ENCODE measurements around the gene C1QTNF4. TPM values are rescaled to one million over a fixed set of nuclear protein-coding genes. Genes with fewer than 3 reads are reported as not detected.
A peak's percentile ranks its signal among the peaks of the same experiment; 100 is the strongest.

Gene C1QTNF4
- total and polyA plus RNA-seq, 2 of the 13 experiments (the other 11 are each of a cell fraction or from before 2014, with no cell fraction given): not detected

DNA sequence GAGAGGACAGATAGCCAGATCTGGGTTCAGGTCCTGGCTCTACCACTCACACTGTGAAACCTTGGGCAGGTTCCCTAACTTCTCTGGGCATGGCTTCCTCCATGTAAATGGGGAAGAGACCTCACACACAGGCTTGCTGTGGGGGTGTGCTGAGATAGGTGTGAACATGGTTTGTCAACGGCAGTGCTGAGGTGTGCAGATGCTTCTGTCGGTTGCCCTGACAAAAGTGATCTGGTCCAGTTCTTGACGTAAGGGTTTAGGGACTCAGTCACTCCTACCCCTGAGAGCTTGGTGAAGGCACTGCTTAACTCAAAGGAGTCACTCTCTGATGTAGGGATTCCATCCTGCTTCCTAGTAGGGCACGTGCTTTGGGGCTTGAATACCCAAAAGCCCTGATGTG, 2.0 kb downstream of the C1QTNF4 start:
- no peak for ATAC-seq
- FAIRE-seq: no peak
- 36% methylated on average over 4 of the region's 4 CpGs for WGBS (ENCODE audit: low lambda C conversion rate)
- POLR2A ChIA-PET: no interaction called here
- Histone ChIP-seq H3K9ac (ENCODE audit: insufficient read depth, low read depth, low read length) (peak overlapping the region; percentile 24; the same call in 1 of the 2 replicates), H3K79me2 (ENCODE audit: insufficient read depth, low read length) (no peaks in the 10 kb centered on the region), H3K9me3 (ENCODE audit: low read length) (no peaks in the 10 kb centered on the region), H3K27ac (ENCODE audit: extremely low read length, insufficient read depth, low read length) (no peak overlapping the region), H3K4me1 (ENCODE audit: insufficient read depth, low read length) (peaks cover 66% of the 10 kb centered on the region), H3K4me3 (replicated peaks in 1 of 3; ENCODE audit: insufficient read depth in 1 of 3, low read depth in 2 of 3, low read length in 3 of 3) (peak overlapping the region in 1 of 3 experiments; percentile 57; a peak in 1 of 6 replicates), H3K36me3 (replicated peaks in 1 of 2; ENCODE audit: control insufficient read depth in 1 of 2, insufficient read depth in 2 of 2, low read length in 2 of 2) (no peaks in the 10 kb centered on the region), H2AFZ (ENCODE audit: low read length) (no peak overlapping the region), H3K27me3 (ENCODE audit: control insufficient read depth in 1 of 2, insufficient read depth in 2 of 2, low read length in 2 of 2) (peaks cover 3 to 27% of the 10 kb centered on the region in 2 experiments), H3K4me2 (ENCODE audit: low read depth, low read length) (peak overlapping the region; percentile 57), H4K20me1 (ENCODE audit: insufficient read depth, low read length) (no peaks in the 10 kb centered on the region)
- no peak for DNase-seq (ENCODE audit: low spot score)
- BruUV-seq (replicated peaks): no TSS peak
- CTCF ChIA-PET (ENCODE audit: low intra/inter-chr PET ratio, low total read pairs): no interaction called here
- TF ChIP-seq ZNF766 (CRISPR knock-in tag; IDR thresholded peaks at IDR 0.05; ENCODE audit: borderline replicate concordance) (no peak), SNAPC5 (CRISPR knock-in tag; IDR thresholded peaks at IDR 0.05; ENCODE audit: borderline replicate concordance) (no peak), PLRG1 (conservative IDR thresholded peaks at IDR 0.05) (no peak), SP140L (CRISPR knock-in tag; IDR thresholded peaks at IDR 0.05; ENCODE audit: borderline replicate concordance) (no peak), ZNF674 (CRISPR knock-in tag; IDR thresholded peaks at IDR 0.05; ENCODE audit: low read depth) (no peak), IRF2 (CRISPR knock-in tag; IDR thresholded peaks at IDR 0.05) (no peak), ZBTB42 (CRISPR knock-in tag; IDR thresholded peaks at IDR 0.05) (no peak), TCF7 (IDR thresholded peaks at IDR 0.05; ENCODE audit: low read depth) (no peak), HINFP (CRISPR knock-in tag; IDR thresholded peaks at IDR 0.05; ENCODE audit: low read depth) (no peak), ZNF788 (CRISPR knock-in tag; IDR thresholded peaks at IDR 0.05; ENCODE audit: borderline replicate concordance) (no peak), ZNF615 (CRISPR knock-in tag; IDR thresholded peaks at IDR 0.05; ENCODE audit: borderline replicate concordance) (no peak), ZNF232 (CRISPR knock-in tag; IDR thresholded peaks at IDR 0.05; ENCODE audit: borderline replicate concordance) (no peak)
- TF ChIP-seq, protein P1, sequence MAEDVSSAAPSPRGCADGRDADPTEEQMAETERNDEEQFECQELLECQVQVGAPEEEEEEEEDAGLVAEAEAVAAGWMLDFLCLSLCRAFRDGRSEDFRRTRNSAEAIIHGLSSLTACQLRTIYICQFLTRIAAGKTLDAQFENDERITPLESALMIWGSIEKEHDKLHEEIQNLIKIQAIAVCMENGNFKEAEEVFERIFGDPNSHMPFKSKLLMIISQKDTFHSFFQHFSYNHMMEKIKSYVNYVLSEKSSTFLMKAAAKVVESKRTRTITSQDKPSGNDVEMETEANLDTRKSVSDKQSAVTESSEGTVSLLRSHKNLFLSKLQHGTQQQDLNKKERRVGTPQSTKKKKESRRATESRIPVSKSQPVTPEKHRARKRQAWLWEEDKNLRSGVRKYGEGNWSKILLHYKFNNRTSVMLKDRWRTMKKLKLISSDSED (CRISPR knock-in tag; IDR thresholded peaks at IDR 0.05): no peak
- in situ Hi-C loops (cut with HindIII; ENCODE audit: extremely low pct_ligation_motif_present, low pct_unique_long_range_greater_than_20kb) (no loop called here), intact Hi-C loops (cut with micrococcal nuclease; ENCODE audit: unreplicated experiment) (no loop called here)
